Gastrocnemius medialis (tissue), 4 donors: Measurements from ENCODE around the gene WIPF3.

Experiments used
- CTCF ChIP-seq, 5 experiments: fragments of 450-650 bp in 3 of 5; fragments of 200-600 bp in 2 of 5; sonication (generic) in 2 of 5; IDR thresholded peaks in 4 of 5; conservative IDR thresholded peaks in 1 of 5; 1 replicate in 4 of 5; 2 replicates in 1 of 5; pipeline ENCODE4 v1.5.1; 2016 to 2019; ENCODE audit warnings: antibody characterized with exemption in 5 of 5, mild to moderate bottlenecking in 3 of 5, moderate library complexity in 3 of 5
- POLR2A ChIP-seq, 2 donors: fragments of 450-650 bp; IDR thresholded peaks; one replicate each; pipeline ENCODE4 v1.6.1; 2017; ENCODE audit warnings: antibody characterized with exemption in 2 of 2, mild to moderate bottlenecking in 2 of 2, moderate library complexity in 2 of 2

- TF ChIP-seq CTCF (IDR thresholded peaks at IDR 0.05 in 4 of 5, conservative IDR thresholded peaks at IDR 0.05 in 1 of 5), result no peak
- TF ChIP-seq POLR2A (IDR thresholded peaks at IDR 0.05), result no peak
Measured at GRCh38 chr7:29945259-29945809, 139.0 kb downstream of the WIPF3 start.
